Astrocyte (in vitro differentiated cells and primary cell): ENCODE measurements around the gene RALGDS.

ENCODE experiments used
- CTCF ChIP-seq: IDR thresholded peaks from 2 replicates; pipeline ENCODE4 v1.5.1; 2011; ENCODE audit warnings: low read depth, mild to moderate bottlenecking, inconsistent platforms, low read length, moderate library complexity; ENCODE audit not compliant: insufficient read depth
- EZH2 ChIP-seq: IDR thresholded peaks from 2 replicates; pipeline ENCODE4 v1.6.1; 2012; ENCODE audit warnings: mild to moderate bottlenecking, low read length, inconsistent platforms; ENCODE audit not compliant: insufficient read depth

GRCh38 chr9:133056533-133056932, 64.5 kb downstream of the RALGDS start:
- no peak for TF ChIP-seq EZH2
- no peak for TF ChIP-seq CTCF
